GM12872 (cell line): ENCODE results near the gene ADSS2.

Source experiments
- CTCF ChIP-seq: IDR thresholded peaks from 3 replicates; pipeline ENCODE4 v1.5.1; 2011; ENCODE audit warnings: low read depth, mild to moderate bottlenecking, low read length, moderate library complexity; ENCODE audit not compliant: insufficient read depth

The ADSS2 gene

GRCh38 chr1:244422174-244422573 is 29.5 kb downstream of the ADSS2 start:
- no peak for TF ChIP-seq CTCF

DNA sequence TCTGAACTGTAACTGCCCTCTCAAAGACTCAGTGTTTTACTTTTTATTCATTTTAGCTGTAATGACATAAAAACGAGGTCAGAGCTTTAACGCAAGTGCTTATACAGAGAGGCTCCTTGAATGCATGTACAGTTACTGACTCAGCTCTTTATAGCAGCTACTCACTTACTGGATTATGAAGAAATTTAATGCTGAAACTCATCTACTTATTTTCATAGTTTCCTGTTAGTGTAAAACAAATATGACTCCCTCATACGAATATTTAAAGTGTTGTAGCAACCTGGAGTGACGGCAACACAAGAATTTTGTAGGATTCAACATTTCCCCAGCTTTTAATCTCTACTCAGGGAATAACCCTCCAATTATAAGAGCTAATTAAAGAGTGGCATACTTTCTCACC is 32.7 kb downstream of the ADSS2 start:
- no peak for TF ChIP-seq CTCF

- TF ChIP-seq CTCF: no peak
These were observed 37.2 kb downstream of the ADSS2 start for GRCh38 chr1:244414543-244414942.

- no peak for TF ChIP-seq CTCF
These were observed 38.0 kb downstream of the ADSS2 start for GRCh38 chr1:244413736-244414135.

DNA sequence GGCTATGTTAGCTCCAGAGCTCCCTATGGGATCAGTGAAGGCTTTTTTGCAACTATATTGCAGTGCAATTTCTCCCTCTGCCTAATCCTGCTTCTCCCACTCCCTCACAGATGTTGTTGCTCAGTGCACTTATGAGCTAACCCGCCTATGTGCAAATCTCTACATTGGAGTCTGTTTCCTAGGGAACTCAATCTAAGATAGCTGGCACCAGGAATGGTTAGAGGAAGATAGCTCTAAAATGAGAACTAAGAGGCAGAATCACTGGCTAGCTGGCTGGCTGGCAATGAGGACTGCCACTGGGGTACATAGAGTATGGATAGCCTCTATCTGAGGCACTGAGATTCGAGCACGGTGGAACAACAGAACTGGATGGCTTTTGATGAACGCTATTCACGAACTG is 39.5 kb downstream of the ADSS2 start:
- TF ChIP-seq CTCF: no peak

DNA sequence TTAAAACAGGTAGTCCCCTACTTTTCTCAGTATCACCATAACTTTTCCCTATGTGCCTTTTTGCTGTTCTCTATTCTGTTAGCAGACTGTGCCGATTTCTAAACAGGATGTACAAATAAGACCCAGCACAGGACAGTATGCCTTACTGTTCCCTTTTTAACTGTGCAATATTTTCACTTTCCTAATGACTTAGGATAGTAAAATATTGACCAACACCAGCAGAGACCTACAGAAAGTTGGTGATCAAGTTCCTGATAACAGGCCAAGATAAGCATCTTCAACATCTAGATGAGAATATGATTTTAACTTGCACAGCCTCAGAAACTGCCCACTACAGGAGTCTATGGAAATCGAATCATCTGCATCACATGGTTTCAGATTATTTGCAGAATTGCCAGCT is 42.0 kb downstream of the ADSS2 start:
- no peak for TF ChIP-seq CTCF

GRCh38 chr1:244406337-244406736 is 45.4 kb downstream of the ADSS2 start:
- no peak for TF ChIP-seq CTCF

GRCh38 chr1:244405856-244406255 is 45.9 kb downstream of the ADSS2 start:
- no peak for TF ChIP-seq CTCF
